ENCODE data around the gene ARHGAP32.
"Not testable (repeated sequence)": the region's sequence is repeated elsewhere in the genome, so short reads cannot be mapped to it uniquely, and the experiment has no call there.

Gene ARHGAP32

GRCh38 chr11:128929991-128930390 lies 262.1 kb downstream of the ARHGAP32 start:
- DNase-seq (ENCODE audit: low spot score): no peak

- no peak for DNase-seq (ENCODE audit: low spot score)
These were observed 262.7 kb downstream of the ARHGAP32 start for GRCh38 chr11:128929468-128929867.

GRCh38 chr11:128928400-128928799 lies 263.7 kb downstream of the ARHGAP32 start:
- no peak for DNase-seq (ENCODE audit: low spot score)

- DNase-seq (ENCODE audit: low spot score): no peak
These were observed 264.3 kb downstream of the ARHGAP32 start for GRCh38 chr11:128927683-128928336.

- DNase-seq (ENCODE audit: low spot score): no peak
These were observed 265.0 kb downstream of the ARHGAP32 start for GRCh38 chr11:128927108-128927461.

- no peak for DNase-seq (ENCODE audit: low spot score)
These were observed 265.6 kb downstream of the ARHGAP32 start for GRCh38 chr11:128926437-128927107.

- no peak for DNase-seq (ENCODE audit: low spot score)
These were observed 266.1 kb downstream of the ARHGAP32 start for GRCh38 chr11:128926000-128926399.

GRCh38 chr11:128925250-128925600 lies 266.9 kb downstream of the ARHGAP32 start:
- no peak for DNase-seq (ENCODE audit: low spot score)

- DNase-seq (ENCODE audit: low spot score): no peak
These were observed 267.4 kb downstream of the ARHGAP32 start for GRCh38 chr11:128924510-128925249.

- DNase-seq (ENCODE audit: low spot score): no peak
These were observed 268.0 kb downstream of the ARHGAP32 start for GRCh38 chr11:128924104-128924503.

GRCh38 chr11:128921793-128922192 lies 270.3 kb downstream of the ARHGAP32 start:
- DNase-seq (ENCODE audit: low spot score): no peak

GRCh38 chr11:128920666-128921065 lies 271.5 kb downstream of the ARHGAP32 start:
- DNase-seq (ENCODE audit: low spot score): no peak

- DNase-seq (ENCODE audit: low spot score): not testable (repeated sequence)
These were observed 272.5 kb downstream of the ARHGAP32 start for GRCh38 chr11:128919635-128920034.

GRCh38 chr11:128919216-128919615 lies 272.9 kb downstream of the ARHGAP32 start:
- no peak for DNase-seq (ENCODE audit: low spot score)

- DNase-seq (ENCODE audit: low spot score): no peak
These were observed 274.9 kb downstream of the ARHGAP32 start for GRCh38 chr11:128917144-128917724.

GRCh38 chr11:128916681-128917080 lies 275.4 kb downstream of the ARHGAP32 start:
- DNase-seq (ENCODE audit: low spot score): no peak

- DNase-seq (ENCODE audit: low spot score): no peak
These were observed 276.0 kb downstream of the ARHGAP32 start for GRCh38 chr11:128916037-128916572.

GRCh38 chr11:128915149-128915521 lies 277.0 kb downstream of the ARHGAP32 start:
- DNase-seq (ENCODE audit: low spot score): no peak
